Smooth muscle cell (in vitro differentiated cells): ENCODE results near the gene TENT5C. TPM values are rescaled to one million over a fixed set of nuclear protein-coding genes. Genes with fewer than 3 reads are reported as not detected.

ENCODE experiments used
- DNase-seq: peaks from one replicate; lab custom pipeline; 2025; ENCODE audit not compliant: unreplicated experiment; lab: John Stamatoyannopoulos, UW
- H2AFZ ChIP-seq: fragments of 200-600 bp; sonication (generic); 2 replicates; pipeline ENCODE4 v1.6.0; 2016; ENCODE audit warnings: antibody characterized with exemption, low read depth, mild to moderate bottlenecking
- H3F3A ChIP-seq: fragments of 200-600 bp; sonication (generic); 2 replicates; pipeline ENCODE4 v1.6.0; 2017; ENCODE audit warnings: antibody characterized with exemption, low read depth
- H3K27ac ChIP-seq: fragments of 200-600 bp; sonication (generic); 2 replicates; pipeline ENCODE4 v1.5.1; 2016; ENCODE audit warnings: low read depth, mild to moderate bottlenecking
- H3K27me3 ChIP-seq: fragments of 200-600 bp; sonication (generic); 2 replicates; pipeline ENCODE4 v1.6.1; 2016; ENCODE audit warnings: low read depth, mild to moderate bottlenecking
- H3K36me3 ChIP-seq: fragments of 200-600 bp; sonication (generic); 2 replicates; pipeline ENCODE4 v1.5.1; 2016; ENCODE audit warnings: low read depth
- H3K4me1 ChIP-seq: fragments of 200-600 bp; sonication (generic); 2 replicates; pipeline ENCODE4 v1.5.1; 2016; ENCODE audit warnings: low read depth
- H3K4me2 ChIP-seq: fragments of 200-600 bp; sonication (generic); 2 replicates; pipeline ENCODE4 v1.6.0; 2016; ENCODE audit warnings: mild to moderate bottlenecking
- H3K4me3 ChIP-seq: fragments of 200-600 bp; sonication (generic); 2 replicates; pipeline ENCODE4 v1.5.1; 2016; ENCODE audit warnings: mild to moderate bottlenecking
- H3K79me2 ChIP-seq: fragments of 200-600 bp; sonication (generic); 2 replicates; pipeline ENCODE4 v1.6.0; 2016; ENCODE audit warnings: low read depth, mild to moderate bottlenecking
- H3K9ac ChIP-seq: fragments of 200-600 bp; sonication (generic); 2 replicates; pipeline ENCODE4 v1.6.0; 2016; ENCODE audit warnings: low read depth
- H3K9me3 ChIP-seq: fragments of 200-600 bp; sonication (generic); replicated peaks from 2 replicates; pipeline ENCODE4 v1.5.1; 2016; ENCODE audit warnings: low read depth
- H4K20me1 ChIP-seq: fragments of 200-600 bp; sonication (generic); 2 replicates; pipeline ENCODE4 v1.6.0; 2016; ENCODE audit warnings: low read depth
- WGBS: methylation state at CpG from one replicate; pipeline ENCODE4 v1.1.7; 2016; ENCODE audit warnings: low lambda C conversion rate; 5-methylcytosine and 5-hydroxymethylcytosine counted together
- polyA plus RNA-seq: library from polyadenylated mRNA; unstranded; fragments of >200 nt; fragmentation: Nextera tagmentation; extraction: Ambion mirVana; gene quantifications from 2 replicates; pipeline ENCODE4 v1.2.1, GENCODE V29; 2016
- total RNA-seq: library from RNA; depleted of rRNA; stranded (reverse); fragments of >200 nt; gene quantifications from 2 replicates; pipeline ENCODE4 v1.2.3, GENCODE V29; 2014
- TF ChIP-seq, protein P1 (sequence below): fragments of 200-600 bp; sonication (generic); IDR thresholded peaks from 2 replicates; pipeline ENCODE4 v1.5.1; 2017; ENCODE audit warnings: borderline replicate concordance, mild to moderate bottlenecking, antibody characterized with exemption; ENCODE audit not compliant: insufficient read depth, poor library complexity, severe bottlenecking

TENT5C gene
- total and polyA plus RNA-seq, 2 experiments from 2014 or later = 5.3 to 5.7 TPM

DNA sequence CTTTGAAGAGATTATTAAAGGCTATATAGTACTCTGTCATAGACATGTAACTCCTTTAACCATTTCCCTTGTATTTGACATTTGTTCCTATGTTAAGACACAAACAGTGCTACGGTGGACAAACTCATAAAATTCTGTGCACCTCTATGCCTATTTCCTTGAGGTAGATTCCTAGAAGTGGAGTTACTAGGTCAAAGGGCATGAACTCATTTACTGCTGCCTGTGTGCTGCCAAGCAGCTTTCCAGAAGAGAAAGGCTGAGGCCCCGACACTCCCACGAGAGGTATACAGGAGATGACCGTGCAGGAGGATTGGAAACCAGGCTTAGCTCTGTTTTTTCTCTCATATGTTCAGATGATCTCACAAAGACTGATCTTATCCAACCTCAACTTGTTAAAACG, 34.4 kb upstream of the TENT5C start:
- TF ChIP-seq, protein P1, sequence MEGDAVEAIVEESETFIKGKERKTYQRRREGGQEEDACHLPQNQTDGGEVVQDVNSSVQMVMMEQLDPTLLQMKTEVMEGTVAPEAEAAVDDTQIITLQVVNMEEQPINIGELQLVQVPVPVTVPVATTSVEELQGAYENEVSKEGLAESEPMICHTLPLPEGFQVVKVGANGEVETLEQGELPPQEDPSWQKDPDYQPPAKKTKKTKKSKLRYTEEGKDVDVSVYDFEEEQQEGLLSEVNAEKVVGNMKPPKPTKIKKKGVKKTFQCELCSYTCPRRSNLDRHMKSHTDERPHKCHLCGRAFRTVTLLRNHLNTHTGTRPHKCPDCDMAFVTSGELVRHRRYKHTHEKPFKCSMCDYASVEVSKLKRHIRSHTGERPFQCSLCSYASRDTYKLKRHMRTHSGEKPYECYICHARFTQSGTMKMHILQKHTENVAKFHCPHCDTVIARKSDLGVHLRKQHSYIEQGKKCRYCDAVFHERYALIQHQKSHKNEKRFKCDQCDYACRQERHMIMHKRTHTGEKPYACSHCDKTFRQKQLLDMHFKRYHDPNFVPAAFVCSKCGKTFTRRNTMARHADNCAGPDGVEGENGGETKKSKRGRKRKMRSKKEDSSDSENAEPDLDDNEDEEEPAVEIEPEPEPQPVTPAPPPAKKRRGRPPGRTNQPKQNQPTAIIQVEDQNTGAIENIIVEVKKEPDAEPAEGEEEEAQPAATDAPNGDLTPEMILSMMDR = no peak
- Histone ChIP-seq H3K4me1 (no peaks in the 10 kb centered on the region), H3K9ac (no peak overlapping the region), H2AFZ (no peak overlapping the region), H4K20me1 (no peaks in the 10 kb centered on the region), H3K79me2 (no peaks in the 10 kb centered on the region), H3K27me3 (no peaks in the 10 kb centered on the region), H3K4me3 (no peak overlapping the region), H3K9me3 (no peaks in the 10 kb centered on the region), H3F3A (no peaks in the 10 kb centered on the region), H3K27ac (no peak overlapping the region), H3K4me2 (no peak overlapping the region), H3K36me3 (no peaks in the 10 kb centered on the region)
- WGBS = 82% methylated on average over 5 of the region's 5 CpGs
- no peak for DNase-seq

DNA sequence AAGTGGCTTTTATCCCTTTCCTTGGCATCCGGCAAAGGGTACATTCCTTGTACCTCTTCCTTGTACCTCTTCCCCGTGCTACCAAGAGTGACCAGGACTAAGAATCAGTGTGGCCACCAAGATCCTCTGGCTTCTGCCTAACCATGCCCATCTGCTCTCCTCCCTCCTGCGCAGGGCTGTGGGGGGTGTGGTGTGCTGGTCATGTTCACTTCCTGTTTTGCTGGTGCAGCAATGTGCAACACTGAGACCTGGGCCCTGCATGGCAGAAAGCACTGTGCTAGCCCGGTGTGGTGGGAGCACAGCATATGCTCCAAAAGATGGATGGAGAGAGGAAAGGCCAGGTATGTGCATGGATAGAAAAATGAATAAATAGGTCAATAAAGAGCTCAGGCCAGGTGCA, 33.3 kb upstream of the TENT5C start:
- no peaks in the 10 kb centered on the region for H3K9me3 ChIP-seq
- WGBS = 73% methylated on average over 4 of the region's 4 CpGs
- no peak for DNase-seq
- H3K27me3 ChIP-seq = no peaks in the 10 kb centered on the region
- no peaks in the 10 kb centered on the region for H3K79me2 ChIP-seq
- H4K20me1 ChIP-seq = no peaks in the 10 kb centered on the region
- TF ChIP-seq, protein P1 = no peak
- H3K9ac ChIP-seq = no peak overlapping the region
- H3K4me2 ChIP-seq = no peak overlapping the region
- H2AFZ ChIP-seq = no peak overlapping the region
- H3K36me3 ChIP-seq = no peaks in the 10 kb centered on the region
- no peak overlapping the region for H3K27ac ChIP-seq
- H3F3A ChIP-seq = no peaks in the 10 kb centered on the region
- H3K4me1 ChIP-seq = no peaks in the 10 kb centered on the region
- no peak overlapping the region for H3K4me3 ChIP-seq

DNA sequence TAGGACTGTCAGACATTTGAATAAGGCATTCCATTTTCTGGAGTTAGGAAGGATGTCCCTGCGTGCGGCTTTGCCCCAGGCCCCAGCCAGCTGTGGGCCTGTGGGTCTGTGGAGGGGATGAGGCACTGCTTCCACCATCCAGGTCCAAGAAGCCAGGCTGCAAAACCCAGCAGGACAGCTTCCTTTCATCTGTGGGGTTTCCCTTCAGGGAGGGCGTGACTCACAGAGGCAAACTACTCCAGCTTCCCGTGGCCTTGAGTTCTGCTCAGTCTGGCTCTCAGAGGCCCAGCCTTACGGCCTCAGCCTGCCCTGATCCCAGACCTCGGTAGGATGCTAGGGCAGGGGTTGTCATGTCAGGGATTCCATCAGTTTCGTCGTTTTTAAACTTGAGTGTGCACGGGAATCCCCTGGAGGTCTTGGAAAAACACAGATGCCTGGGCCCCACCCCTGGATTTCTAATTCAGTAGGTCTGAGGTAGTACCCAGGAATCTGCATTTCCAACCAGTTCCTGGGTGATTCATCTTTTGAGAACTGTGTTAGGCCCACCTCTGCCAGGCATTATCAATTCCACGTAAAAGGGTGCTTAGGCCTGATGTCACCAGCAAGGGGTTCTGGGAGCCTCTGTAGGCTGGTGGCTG, 32.3 kb upstream of the TENT5C start:
- no peaks in the 10 kb centered on the region for H3K4me1 ChIP-seq
- no peak overlapping the region for H3K9ac ChIP-seq
- H2AFZ ChIP-seq = no peak overlapping the region
- H3K79me2 ChIP-seq = no peaks in the 10 kb centered on the region
- H3K27me3 ChIP-seq = no peaks in the 10 kb centered on the region
- no peaks in the 10 kb centered on the region for H3F3A ChIP-seq
- DNase-seq = no peak
- no peak overlapping the region for H3K4me2 ChIP-seq
- no peaks in the 10 kb centered on the region for H4K20me1 ChIP-seq
- H3K9me3 ChIP-seq = no peaks in the 10 kb centered on the region
- no peak overlapping the region for H3K4me3 ChIP-seq
- no peaks in the 10 kb centered on the region for H3K36me3 ChIP-seq
- 71% methylated on average over 10 of the region's 10 CpGs for WGBS
- no peak overlapping the region for H3K27ac ChIP-seq
- TF ChIP-seq, protein P1 = no peak
